GM21786 (cell line): Measurements from ENCODE around the gene TNFRSF8.

Experiments
- ATAC-seq: cut with Tn5 transposase; IDR thresholded peaks from one replicate; pipeline ENCODE4 v1.9.1; 2021; ENCODE audit not compliant: unreplicated experiment

Gene TNFRSF8

DNA sequence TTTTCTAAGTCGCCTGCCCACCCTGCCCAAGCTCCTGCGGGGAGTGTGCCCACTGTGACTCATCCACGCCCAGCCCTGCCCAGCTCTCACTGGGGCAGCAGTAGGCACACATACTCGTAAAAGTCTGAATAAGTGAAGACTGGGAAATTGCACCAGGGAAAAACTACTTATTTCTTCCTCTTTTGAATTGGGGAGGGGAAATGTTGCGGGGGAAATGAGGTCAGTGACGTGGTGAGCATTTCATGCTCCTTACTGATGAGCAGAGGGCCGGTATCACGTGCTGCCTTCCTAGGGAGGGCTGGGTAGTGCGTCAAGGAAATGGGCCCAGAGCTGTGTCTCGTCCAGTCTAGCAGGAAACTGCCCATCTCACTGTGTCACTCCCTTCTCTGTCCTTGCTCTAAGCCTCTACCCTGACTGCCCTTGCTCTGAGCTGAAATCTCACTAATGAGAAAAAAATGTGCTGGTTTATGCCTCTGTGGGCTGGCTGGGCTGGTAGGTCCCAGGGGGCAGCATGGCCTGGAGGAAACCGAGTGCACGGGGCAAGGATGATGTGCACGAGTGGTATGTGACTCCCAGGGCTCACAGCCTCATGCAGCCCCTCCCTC, 90.2 kb downstream of the TNFRSF8 start:
- ATAC-seq, result peak; percentile 48

DNA sequence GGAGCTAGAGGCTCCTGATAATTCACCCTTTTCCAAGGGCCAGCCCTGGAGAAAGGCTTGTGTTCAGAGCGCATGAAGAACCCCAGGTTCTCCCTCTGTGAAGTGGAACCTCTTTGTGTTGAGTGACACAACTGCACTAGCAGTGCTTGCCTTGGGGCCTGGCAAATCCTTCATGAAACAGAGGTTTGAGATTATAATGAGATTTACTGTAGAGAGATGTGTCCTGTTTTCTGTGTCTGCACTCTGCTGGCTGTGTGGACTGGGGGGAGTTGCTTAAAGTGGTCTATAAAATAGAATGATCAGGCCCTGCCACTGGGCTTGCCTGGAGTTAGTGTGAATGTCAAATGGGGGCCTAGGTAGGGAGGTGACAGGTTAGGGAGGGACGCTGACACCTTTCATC, 92.2 kb downstream of the TNFRSF8 start:
- no peak for ATAC-seq

DNA sequence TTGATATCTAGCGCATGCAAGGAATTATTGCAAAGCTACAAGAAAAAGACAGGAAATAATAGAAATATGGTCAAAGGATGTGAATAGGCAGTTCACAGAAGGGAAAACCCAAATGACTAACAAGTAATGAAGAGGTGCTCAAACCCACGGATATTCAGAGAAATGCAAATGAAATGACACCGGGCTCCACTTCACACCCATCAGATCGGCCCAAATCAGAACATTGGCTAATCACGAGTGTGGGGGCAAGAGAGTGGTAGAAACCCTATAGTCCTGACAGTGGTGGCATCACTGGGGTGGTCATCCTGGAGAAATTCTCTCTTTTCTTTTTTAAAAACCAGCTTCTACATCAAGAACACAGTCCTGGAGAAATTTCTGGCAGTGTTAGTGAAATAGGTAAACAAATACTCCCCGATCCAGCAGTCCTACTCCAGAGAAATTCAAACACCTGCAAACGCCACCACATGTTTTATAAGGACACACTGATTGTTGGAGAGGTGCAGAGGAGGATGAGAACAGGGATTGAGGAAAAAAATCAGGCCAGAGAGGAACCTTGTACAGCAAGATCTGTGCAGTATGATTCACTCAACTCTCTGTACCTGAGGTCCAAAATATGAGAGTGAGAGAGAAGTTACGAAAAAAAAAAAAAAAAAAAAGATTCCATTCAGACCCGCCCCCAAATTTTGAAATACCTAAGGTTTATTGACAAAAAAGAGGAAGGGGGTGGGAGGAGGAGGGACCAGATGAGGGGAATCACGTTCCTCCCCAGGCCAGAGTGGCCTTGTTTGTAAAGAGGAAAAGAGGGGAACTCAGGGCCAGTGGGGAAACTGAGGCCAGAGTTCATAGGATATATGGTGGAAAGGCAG, 94.5 kb downstream of the TNFRSF8 start:
- ATAC-seq, result no peak

DNA sequence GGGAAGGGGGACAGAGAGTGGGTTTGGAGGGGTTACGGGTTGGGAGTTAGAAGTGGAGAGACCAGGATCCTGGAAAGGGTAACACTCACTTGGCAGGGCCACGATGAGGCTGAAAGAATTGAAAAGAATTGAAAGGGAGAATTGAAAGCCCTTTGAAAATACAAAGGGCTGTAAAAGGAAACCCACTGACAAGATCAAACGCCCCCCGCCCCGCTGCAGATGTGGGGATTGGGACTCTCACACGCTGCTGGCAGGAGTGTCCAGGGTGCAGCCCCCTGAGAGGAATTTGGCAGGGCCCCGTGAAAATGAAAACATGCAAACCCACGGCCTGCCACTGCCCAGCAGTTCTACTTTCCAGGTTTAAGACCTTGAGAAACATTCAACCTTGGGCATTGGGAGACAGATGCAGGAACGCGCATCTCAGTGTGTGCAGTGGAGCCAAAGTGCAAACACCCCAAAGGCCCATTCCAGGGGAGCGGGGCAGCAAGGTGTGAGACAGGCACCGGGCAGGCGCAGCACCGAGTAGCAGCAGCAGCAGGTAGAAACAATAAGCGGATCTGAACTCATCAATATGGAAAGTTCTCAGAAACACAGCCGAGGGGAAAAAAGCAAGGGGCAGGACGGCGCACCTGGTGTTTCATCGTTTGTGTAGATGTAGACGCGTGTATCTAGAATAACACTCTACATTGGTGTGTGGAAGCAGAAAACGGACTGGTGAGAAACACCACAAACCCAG, 95.4 kb downstream of the TNFRSF8 start:
- ATAC-seq, result no peak

DNA sequence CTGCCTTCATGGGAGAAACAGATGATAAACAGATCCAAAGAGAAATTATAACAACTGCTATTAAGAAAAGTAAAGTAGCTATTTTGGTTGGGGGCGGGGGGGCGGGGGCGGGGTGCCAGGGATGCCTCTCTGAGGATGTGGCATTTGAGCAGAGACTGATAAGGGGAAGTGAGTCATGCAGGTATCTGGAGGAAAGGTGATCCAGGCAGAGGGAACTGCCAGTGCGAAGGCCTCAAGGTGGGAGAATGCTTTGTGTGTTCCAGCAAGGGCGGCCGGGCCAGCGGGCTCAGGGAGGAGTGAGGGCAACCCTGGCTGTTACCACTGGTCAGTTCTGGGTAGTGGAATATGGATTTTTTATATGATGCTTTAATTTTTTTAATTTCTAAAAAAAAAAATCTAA, 96.7 kb downstream of the TNFRSF8 start:
- ATAC-seq, result no peak

DNA sequence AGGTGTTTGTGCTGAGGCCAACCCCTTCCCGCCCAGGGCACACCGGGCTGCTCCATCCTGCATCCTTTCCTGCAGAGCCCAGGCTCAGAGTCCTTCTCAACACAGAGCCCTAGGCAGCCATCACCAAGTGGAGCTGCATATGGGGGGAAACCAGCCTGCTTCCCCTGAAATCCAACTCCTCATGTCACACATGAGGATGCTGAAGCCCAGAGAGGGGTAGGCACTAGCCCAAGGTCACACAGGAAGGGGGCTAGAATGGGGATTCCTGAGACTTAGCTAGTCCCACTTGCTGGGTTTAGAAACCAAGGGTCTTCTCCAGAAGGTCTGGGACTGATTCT, 98.2 kb downstream of the TNFRSF8 start:
- ATAC-seq, result no peak

DNA sequence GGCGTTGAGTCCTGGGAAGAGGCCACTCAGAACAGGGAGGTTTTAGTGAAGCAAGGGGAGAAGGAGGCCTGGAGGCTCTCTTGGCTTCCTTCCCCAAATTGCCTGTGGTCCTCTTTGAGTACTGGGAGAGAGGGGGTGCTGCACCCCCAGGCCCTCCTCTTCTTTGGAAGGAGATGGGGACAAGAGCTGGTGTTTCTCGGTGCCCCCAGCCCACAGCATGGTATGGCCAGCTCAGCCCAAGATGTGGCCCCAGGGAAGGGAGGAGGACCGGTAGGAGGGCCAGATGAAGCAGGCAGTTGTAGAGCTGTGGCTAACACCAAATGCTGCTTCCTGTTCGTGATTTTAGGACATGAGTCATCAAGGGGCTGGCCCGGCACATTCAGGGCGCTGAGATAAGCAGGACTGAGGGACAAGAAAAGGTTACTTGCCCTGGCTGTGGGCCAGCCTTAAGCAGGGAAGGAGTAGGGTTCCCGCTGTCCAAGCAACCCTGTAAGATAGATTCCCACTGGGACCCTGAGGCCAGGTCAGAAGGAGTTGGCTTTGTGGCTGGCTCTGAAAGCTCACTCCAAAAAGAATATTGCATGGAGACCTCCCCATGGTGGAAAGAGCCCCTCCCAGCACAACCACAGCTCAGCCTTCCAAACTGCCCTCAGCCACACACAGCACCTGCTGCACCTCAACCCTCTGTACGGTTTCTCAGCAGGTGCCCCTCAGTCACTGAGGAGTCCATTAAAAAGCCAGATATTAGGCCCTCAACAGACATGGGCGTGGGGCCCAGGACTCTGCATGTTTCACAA, 98.8 kb downstream of the TNFRSF8 start:
- peak; percentile 66 for ATAC-seq

DNA sequence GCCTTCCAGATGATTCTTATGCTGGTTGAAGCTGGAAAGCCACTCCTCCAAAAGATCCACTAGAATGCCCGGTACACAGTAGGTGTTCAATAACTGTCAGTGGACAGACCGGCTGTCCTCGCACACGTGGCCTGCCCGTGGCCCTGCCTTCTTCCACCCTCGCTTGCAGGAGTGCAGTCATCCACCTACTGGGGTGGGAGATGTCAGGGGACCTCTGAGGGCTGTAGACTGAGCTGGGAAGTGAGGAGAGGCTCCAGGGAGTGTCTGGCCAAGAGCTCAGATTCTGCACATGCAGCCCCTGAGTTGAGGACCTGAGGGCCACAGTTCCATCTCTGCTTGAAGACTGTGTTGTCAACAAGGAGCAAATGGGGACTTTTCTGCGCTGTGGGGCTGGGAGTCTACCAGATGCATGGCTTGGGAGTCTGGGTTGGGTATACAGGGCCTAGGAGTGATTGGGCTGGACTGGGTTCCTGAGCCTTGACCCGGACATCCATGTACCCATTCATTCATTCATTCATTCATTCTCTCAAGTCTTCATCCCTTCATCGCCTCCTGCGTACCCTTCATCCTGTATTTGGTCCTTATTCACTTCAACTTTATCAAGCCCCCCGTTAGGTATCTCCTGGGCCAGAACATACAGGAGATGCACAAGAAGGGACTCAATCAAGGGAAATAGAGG, 99.5 kb downstream of the TNFRSF8 start:
- no peak for ATAC-seq

DNA sequence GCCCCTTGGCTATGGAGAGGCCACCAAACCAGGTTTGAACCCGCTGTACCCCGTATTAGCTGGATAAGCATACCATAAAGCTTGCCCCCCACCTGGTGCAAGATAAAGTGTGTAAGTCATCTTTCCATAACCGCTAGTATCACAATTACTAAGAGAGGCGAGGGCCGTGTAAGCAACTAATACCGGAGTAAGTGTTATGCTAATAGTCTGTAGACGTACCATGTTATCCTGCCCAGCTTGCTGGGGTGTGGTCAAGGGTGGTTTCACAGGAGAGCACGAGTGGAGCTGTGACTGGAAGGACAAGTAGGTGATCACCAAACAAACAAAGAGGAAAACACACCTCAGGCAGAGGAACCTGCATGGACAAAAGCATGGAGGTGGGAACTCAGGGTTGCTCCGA, 100.1 kb downstream of the TNFRSF8 start:
- no peak for ATAC-seq

DNA sequence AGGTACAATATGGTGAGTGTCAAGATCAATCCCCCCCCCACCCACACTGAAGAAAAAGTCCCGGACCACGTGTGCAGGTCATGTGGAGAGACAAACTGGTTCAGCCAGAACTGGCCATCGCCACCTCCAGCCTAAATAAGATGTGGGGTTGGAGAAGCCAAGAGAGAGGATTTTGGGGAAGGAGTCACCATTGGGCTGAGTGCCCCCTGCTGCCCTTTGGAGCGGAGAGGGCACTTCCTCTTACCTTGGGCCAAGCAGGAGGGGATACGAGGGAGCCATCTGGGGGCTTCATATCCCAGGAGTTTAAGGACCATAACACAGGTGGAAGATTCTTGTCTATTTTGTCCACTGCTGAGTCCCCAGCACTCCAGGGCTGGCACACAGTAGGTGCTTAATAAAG, 101.1 kb downstream of the TNFRSF8 start:
- no peak for ATAC-seq

DNA sequence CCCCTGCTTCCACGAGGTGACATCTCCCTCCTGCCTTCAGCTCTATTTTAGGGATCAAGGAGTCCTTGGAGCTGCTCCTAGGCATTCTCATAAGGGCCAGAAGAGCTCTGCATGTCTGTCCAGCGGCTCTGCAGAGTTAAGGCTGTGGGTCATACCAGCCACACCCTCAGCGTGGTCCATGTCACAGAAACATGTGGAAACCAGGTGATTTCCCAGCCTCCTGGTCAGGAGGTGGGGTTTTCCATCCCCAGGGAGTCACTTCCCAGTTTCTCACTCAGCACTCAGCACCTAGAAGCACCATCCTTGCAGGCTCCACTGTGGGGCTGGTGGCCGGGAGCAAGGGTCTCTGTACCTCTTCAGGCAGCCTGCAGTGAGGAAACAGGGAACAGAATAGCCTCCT, 102.2 kb downstream of the TNFRSF8 start:
- no peak for ATAC-seq

DNA sequence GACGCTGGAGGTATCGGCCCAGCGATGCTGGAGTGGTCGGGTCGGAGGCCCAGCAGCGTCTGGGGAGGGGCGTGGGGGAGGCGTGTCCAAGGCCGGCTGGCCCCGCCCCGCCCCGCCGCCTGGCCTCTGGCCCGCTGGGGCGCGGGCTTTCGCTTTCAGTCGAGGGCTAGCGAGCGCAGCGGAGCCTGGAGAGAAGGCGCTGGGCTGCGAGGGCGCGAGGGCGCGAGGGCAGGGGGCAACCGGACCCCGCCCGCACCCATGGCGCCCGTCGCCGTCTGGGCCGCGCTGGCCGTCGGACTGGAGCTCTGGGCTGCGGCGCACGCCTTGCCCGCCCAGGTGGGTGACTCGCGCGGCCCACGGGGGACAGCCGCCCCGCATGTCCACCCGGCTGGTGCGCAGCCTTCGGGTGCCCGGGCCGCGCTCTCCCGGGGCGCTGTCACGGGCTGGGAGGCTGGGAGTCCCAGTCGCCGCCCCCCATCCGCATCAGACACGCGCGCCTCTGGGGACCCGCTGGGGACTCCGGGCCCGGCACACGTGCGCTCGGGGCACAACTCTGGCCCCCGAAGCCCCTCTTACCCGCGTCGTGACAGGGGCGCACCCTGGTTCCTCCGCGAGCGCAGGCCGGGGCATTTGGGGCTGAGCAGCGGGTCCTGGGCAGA, 103.9 kb downstream of the TNFRSF8 start, which contains the start of gene TNFRSF1B:
Gene TNFRSF1B, plus strand, starts transcription at position 158 of the 659 bp plus-strand sequence. Its CDS starts 101 bp downstream, at position 259.
- peak; percentile 39 for ATAC-seq

DNA sequence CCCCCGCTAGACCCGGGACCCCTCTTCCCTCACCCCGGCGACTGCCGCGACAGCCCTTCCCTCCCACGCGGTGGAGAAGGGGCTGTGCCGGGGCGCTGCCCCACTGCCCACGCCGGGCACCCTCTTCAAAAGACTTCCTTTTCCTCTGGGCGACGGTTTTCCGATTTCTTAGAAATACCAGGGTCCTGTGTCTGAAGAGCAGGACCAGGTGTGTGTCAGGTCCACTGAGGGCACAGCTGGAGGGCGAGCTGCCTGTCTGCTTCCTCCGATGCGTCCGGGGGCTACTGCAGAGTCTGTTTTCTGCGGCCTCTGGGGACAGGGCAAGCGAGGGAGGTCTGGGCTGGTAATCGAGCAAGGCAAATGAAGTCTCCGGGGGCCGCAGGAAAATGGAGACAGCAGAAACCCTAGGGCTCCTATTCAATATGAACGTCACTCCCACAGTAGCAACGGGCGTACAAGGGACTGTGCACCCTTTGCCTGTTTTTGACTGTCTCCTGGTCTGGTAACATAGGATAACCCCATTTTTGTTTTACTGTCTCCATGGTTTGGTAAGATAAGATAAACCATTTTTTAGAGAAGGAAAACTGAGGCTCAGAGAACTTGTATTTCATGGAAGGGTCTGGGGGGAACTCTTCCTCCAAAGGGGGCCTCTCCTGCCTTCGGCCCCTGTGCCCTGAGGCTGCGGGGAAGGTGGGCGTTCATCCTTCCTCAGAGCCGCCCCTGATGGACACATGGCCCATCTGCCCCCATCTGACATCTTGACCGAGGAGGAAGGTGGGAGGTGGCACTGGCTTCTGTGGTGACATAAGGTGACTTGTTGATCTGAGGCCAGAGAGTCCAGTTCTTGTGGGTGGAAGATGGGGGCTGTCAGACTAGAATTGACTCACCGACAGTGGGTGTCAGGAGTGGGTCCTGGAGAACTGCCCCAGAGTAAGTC, 104.7 kb downstream of the TNFRSF8 start:
- peak; percentile 8 for ATAC-seq

DNA sequence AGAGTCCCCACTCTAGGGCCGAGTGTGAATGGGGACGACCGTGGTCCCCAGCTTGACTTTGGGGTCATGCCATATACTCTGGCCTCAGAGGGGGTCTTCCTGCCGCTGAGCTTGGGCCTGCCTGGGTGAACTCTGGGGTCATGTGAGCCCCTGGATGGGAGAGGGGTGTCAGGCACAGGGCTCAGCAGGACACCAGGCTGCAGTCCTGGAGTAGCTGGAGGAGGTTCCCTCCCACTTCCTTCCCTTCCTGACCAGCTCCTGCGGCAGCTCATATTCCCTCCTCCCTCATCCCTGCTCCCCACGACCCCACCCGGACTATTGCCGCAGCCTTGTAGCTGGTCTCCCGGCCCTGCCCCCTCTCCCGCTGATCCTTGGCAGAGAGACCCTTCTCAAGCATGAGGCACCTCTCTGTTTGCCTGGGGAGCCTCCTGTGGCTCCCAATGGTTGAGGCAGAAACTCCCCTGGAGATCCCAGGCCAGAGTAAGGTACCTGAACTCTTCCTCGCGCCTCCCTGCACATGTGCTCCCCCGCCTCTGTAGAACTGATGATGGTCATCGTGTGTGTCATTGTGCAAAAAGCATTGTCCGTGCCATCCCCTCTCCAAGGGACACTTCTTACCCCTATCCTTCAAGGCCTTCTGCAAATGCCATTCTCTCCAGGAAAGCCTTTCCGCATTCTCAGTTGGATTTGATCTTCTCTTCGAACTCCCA, 105.5 kb downstream of the TNFRSF8 start:
- no peak for ATAC-seq

DNA sequence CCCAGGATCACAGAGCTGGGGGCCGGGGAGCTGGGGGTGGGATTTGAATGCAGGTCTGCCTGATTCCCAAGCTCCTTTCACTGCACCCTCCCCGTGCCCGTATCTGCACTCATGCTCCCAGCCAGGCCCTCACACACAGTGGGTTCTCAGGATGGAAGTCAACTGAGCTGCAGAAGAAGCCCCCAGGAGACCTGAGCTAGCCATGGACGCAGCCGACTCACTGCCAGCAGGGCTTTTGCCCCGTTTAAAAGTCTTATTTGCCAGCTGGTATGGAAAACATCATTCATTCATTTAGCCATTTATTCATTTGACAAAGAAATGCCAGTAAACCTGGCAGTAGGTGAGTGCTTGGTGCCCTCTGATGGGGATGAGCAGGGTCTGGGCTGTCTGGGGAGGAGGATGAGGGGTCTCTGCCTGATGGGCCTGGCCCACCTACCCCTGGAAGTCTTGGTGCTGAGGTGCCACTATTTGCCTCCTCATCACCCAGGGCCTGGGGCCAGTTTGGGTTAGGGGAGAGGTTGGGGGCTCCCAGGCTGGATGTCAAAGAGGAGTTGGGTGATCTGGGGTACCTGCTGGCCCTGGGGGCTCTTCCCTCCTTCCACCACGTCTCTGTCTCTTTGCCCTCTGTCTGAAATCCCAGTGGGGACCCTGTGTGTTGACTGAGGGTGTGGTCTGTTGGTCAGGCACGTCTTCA, 106.5 kb downstream of the TNFRSF8 start:
- no peak for ATAC-seq

DNA sequence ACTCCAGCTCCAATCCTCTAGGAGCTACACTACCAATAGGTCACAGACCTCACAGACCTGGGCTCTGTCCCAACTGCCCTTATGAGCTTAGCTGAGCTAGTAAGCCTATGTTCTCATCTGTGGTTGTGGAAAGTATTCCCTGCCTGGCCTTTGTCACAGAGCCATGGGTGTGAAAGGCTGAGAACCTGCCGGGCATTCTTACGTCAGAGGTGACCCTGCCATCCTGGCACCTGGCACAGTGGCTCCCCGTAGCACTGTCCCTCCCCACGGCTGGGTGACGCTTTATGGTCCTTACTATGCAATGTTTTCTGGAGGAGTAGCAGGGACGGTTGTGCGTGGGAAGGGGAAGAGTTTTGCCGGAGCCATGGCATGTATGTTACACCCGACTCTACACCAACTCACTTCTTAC, 107.2 kb downstream of the TNFRSF8 start:
- no peak for ATAC-seq

DNA sequence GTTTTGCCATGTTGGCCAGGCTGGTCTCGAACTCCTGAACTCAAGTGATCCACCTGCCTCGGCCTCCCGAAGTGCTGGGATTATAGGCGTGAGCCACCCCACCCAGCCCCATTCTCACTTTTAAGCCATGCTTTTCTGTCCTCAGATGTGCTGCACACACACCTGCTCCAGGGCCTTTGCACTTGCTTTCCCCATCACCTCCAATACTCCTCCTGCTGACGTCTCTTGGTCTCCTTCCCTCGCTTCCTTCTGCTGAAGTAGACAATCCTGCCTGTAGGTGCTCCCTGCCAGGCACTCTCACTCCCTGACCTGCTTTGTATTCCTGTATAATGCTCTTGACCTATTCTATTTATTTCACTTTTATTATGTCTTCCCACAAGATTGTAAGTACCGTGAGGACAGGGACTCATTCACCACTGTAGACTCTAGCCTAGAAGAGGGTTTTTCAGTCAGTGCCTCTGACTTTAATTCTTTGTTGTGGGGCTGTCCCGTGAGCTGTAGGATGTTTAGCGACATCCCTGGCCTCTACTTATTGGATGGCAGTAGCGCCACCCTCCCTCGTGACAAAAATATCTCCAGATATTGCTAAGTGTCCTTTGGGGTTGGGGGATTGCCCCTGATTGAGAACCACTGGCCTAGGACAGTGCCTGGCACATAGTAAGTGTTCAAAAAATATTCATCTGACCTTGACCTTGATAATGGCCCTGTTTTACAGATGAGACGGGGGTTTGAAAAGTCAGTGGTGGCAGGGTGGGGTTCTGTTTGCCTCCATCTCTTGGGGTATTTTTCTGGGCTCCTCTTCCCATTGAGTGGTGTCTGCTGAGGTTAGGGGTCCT, 108.3 kb downstream of the TNFRSF8 start:
- ATAC-seq, result no peak
